Common myeloid progenitor, CD34-positive (primary cell): Measurements from ENCODE around the gene ARPP21.

Experiments used
- CTCF ChIA-PET: fragments of 350-600 bp; sonication (Branson Sonifier 250); formaldehyde crosslinking; loops from one replicate; lab custom pipeline; 2021; ENCODE audit warnings: antibody characterized with exemption; lab: Charles Lee
- POLR2A ChIA-PET: fragments of 350-600 bp; sonication (Branson Sonifier 250); formaldehyde crosslinking; loops from one replicate; lab custom pipeline; 2021; ENCODE audit warnings: antibody characterized with exemption; lab: Charles Lee
- DNase-seq, 3 donors: peaks; one replicate each; pipeline versions ENCODE4 v3.0.0 to v3.0.0-alpha.2; 2013
- H3K27ac ChIP-seq, 2 experiments: 1 replicate in 1 of 2; 2 replicates in 1 of 2; pipeline ENCODE4 v1.7.0; 2013; ENCODE audit warnings: inconsistent platforms in 2 of 2, low read length in 2 of 2, mild to moderate bottlenecking in 2 of 2, low read depth in 1 of 2, moderate library complexity in 1 of 2; ENCODE audit not compliant: severe bottlenecking in 2 of 2, insufficient read depth in 1 of 2, poor library complexity in 1 of 2
- H3K27me3 ChIP-seq, 5 experiments: replicated peaks in 2 of 5; 1 replicate in 3 of 5; 2 replicates in 2 of 5; pipeline versions ENCODE4 v1.6.1 to v1.7.0; 2013; ENCODE audit warnings: low read length in 4 of 5, mild to moderate bottlenecking in 2 of 5, moderate library complexity in 2 of 5, inconsistent platforms in 1 of 5; ENCODE audit not compliant: insufficient read depth in 5 of 5, control insufficient read depth in 4 of 5
- H3K36me3 ChIP-seq, 4 experiments: 1 replicate in 2 of 4; 2 replicates in 2 of 4; pipeline versions ENCODE4 v1.6.1 to v1.7.0; 2013; ENCODE audit warnings: low read length in 3 of 4, control low read depth in 1 of 4, mild to moderate bottlenecking in 1 of 4; ENCODE audit not compliant: control insufficient read depth in 4 of 4, insufficient read depth in 4 of 4
- H3K4me1 ChIP-seq, 4 experiments: 1 replicate in 3 of 4; 2 replicates in 1 of 4; pipeline versions ENCODE4 v1.6.1 to v1.7.1; 2013; ENCODE audit warnings: low read length in 3 of 4, mild to moderate bottlenecking in 3 of 4, control low read depth in 1 of 4, inconsistent platforms in 1 of 4, moderate library complexity in 1 of 4; ENCODE audit not compliant: control insufficient read depth in 4 of 4, insufficient read depth in 4 of 4; ENCODE audit errors: control extremely low read depth in 1 of 4
- H3K4me3 ChIP-seq, 7 experiments: 1 replicate in 4 of 7; 2 replicates in 3 of 7; pipeline versions ENCODE4 v1.5.1 to v1.7.0; 2013; ENCODE audit warnings: mild to moderate bottlenecking in 7 of 7, low read length in 6 of 7, moderate library complexity in 6 of 7, inconsistent platforms in 2 of 7, low read depth in 2 of 7, control low read depth in 1 of 7; ENCODE audit not compliant: insufficient read depth in 4 of 7, control insufficient read depth in 1 of 7; ENCODE audit errors: extremely low read depth in 1 of 7
- H3K9me3 ChIP-seq, 5 experiments: 1 replicate in 4 of 5; 2 replicates in 1 of 5; pipeline versions ENCODE4 v1.6.1 to v1.7.1; 2013; ENCODE audit warnings: low read length in 4 of 5, mild to moderate bottlenecking in 2 of 5, inconsistent platforms in 1 of 5, low read depth in 1 of 5, moderate library complexity in 1 of 5; ENCODE audit not compliant: control insufficient read depth in 4 of 5, insufficient read depth in 2 of 5; ENCODE audit errors: control extremely low read depth in 1 of 5
- WGBS: methylation state at CpG from one replicate; pipeline ENCODE4 v1.1.5; 2013; ENCODE audit not compliant: insufficient coverage; 5-methylcytosine and 5-hydroxymethylcytosine counted together

ARPP21 gene

GRCh38 chr3:35776346-35776745 is 137.0 kb downstream of the ARPP21 start:
- ChIA-PET CTCF (no interaction called here), POLR2A (no interaction called here)
- H3K4me1 ChIP-seq = no peaks in the 10 kb centered on the region
- peaks cover 0 to 5% (median 0%) of the 10 kb centered on the region in 5 experiments for H3K27me3 ChIP-seq
- H3K36me3 ChIP-seq = no peaks in the 10 kb centered on the region
- peaks cover 0 to 4% (median 0%) of the 10 kb centered on the region in 5 experiments for H3K9me3 ChIP-seq
- WGBS = 97% methylated on average over 2 of the region's 2 CpGs
- DNase-seq = no peak
- no peak overlapping the region for H3K27ac ChIP-seq
- H3K4me3 ChIP-seq = no peak overlapping the region

- no peak for DNase-seq
- H3K27me3 ChIP-seq = peaks cover 0 to 5% (median 0%) of the 10 kb centered on the region in 5 experiments
- H3K4me3 ChIP-seq = no peak overlapping the region
- WGBS = 88% methylated on average over 1 of the region's 2 CpGs
- H3K36me3 ChIP-seq = no peaks in the 10 kb centered on the region
- peaks cover 0 to 4% (median 0%) of the 10 kb centered on the region in 5 experiments for H3K9me3 ChIP-seq
- no peaks in the 10 kb centered on the region for H3K4me1 ChIP-seq
- ChIA-PET POLR2A (no interaction called here), CTCF (no interaction called here)
- no peak overlapping the region for H3K27ac ChIP-seq
Measured at GRCh38 chr3:35777065-35777464, 137.7 kb downstream of the ARPP21 start.

DNA sequence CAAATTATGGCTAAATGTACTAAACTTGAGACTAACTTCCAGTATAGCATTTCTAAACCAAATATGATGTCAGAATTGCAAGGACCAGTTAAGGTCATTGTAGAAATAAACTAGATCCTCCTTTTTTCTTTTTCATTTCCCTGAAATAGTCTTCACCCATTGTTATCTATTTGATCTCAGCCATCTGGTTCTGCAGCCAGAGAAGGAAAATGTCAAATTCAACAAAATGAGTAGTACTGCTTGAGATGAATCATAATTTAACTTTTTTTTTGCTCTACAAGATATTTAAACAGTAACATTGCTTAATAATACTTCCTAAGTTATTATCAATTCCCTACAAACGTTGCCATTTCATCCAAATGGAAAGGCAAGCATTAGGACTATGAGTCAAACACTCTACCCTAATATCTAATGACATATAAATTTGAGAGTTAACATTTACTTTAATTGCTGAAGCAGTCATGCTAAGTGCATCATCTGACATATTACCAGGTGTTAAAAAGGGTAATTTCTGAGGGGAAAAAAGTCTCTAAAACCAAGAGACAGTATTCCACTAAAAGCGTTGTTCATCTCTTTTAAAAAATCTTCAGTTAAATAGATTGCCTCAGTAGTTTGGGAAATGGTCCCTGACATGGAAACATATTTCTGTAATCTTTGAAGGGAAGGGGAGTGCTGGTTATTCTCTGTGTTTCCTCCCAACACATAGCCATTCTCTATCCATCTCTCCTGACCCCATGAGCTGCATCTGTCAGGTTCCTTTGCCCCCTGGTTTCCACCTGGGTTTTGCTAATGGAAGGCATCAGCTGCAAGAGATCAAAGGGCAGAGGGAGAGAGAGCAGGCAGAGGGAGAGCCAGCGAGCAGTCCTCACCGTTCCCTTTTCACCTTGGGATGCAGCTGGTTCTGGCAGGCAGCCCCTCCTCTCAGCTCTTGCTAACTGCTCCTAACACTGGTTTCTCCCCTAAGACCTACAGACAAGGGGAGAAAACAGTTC is 138.5 kb downstream of the ARPP21 start:
- no peak overlapping the region for H3K27ac ChIP-seq
- no peak overlapping the region for H3K4me3 ChIP-seq
- H3K36me3 ChIP-seq = no peaks in the 10 kb centered on the region
- peaks cover 0 to 4% (median 0%) of the 10 kb centered on the region in 5 experiments for H3K9me3 ChIP-seq
- ChIA-PET CTCF (no interaction called here), POLR2A (no interaction called here)
- peaks cover 0 to 5% (median 0%) of the 10 kb centered on the region in 5 experiments for H3K27me3 ChIP-seq
- DNase-seq = no peak
- WGBS = 68% methylated on average over 2 of the region's 4 CpGs
- H3K4me1 ChIP-seq = no peaks in the 10 kb centered on the region

DNA sequence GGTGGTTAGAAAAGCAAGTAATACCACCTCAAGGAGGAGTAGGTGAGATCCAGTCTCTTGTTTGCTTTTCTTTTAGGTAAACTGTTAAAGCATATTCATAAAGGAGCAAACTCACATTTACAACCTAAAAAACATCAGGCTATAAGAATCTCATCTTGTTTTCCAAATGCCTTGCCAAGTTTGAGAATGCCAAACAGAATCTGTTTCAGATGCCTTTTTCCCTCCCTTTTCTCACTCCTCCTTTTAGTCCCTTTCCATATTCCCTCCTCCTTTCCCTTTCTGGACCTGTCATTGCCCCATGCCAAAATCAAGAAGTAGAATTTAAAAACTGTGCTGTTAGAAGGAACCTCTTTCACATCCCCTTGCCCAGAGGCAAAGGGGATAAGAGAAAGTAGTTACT is 140.3 kb downstream of the ARPP21 start:
- H3K36me3 ChIP-seq = no peaks in the 10 kb centered on the region
- H3K4me1 ChIP-seq = no peaks in the 10 kb centered on the region
- peaks cover 0 to 5% (median 0%) of the 10 kb centered on the region in 5 experiments for H3K27me3 ChIP-seq
- POLR2A ChIA-PET = no interaction called here
- no peak for DNase-seq
- peaks cover 0 to 4% (median 0%) of the 10 kb centered on the region in 5 experiments for H3K9me3 ChIP-seq
- no peak overlapping the region for H3K27ac ChIP-seq
- CTCF ChIA-PET = no interaction called here
- no peak overlapping the region for H3K4me3 ChIP-seq

GRCh38 chr3:35780800-35781199 is 141.5 kb downstream of the ARPP21 start:
- POLR2A ChIA-PET = no interaction called here
- H3K27me3 ChIP-seq = peaks cover 0 to 5% (median 0%) of the 10 kb centered on the region in 5 experiments
- no peak overlapping the region for H3K4me3 ChIP-seq
- CTCF ChIA-PET = no interaction called here
- no peak overlapping the region for H3K27ac ChIP-seq
- H3K9me3 ChIP-seq = peaks cover 0 to 4% (median 0%) of the 10 kb centered on the region in 5 experiments
- peaks cover 0 to 2% (median 0%) of the 10 kb centered on the region in 4 experiments for H3K4me1 ChIP-seq
- no peaks in the 10 kb centered on the region for H3K36me3 ChIP-seq
- 63% methylated on average over 3 of the region's 3 CpGs for WGBS
- no peak for DNase-seq

- peaks cover 0 to under 1% (median 0%) of the 10 kb centered on the region in 5 experiments for H3K27me3 ChIP-seq
- CTCF ChIA-PET = no interaction called here
- peaks cover 0 to 2% (median 0%) of the 10 kb centered on the region in 4 experiments for H3K4me1 ChIP-seq
- no peak for DNase-seq
- POLR2A ChIA-PET = no interaction called here
- peaks cover 0 to 4% (median 0%) of the 10 kb centered on the region in 5 experiments for H3K9me3 ChIP-seq
- no peak overlapping the region for H3K4me3 ChIP-seq
- no peaks in the 10 kb centered on the region for H3K36me3 ChIP-seq
- no peak overlapping the region for H3K27ac ChIP-seq
Measured at GRCh38 chr3:35781558-35781957, 142.2 kb downstream of the ARPP21 start.

DNA sequence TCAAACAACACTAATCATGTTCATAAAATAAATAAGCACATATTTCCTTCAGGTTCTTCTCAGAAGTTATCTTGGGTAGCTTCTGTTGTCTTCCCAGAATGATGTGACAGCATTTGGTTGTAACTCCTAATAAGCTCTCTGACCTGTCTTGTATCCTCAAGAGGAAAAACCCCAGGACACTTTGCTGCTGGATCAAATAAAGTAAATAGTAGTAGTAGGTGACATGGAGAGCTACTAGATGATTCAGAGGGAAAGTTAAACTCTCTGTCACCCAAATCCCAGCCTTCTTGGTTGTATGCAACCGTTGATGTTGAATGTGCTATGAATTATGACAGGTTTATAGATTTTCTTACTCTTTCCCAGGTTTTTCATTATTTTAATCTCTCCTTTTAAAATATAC is 143.0 kb downstream of the ARPP21 start:
- Histone ChIP-seq H3K9me3 (peaks cover 0 to 4% (median 0%) of the 10 kb centered on the region in 5 experiments), H3K27ac (no peak overlapping the region), H3K4me1 (peaks cover 0 to 2% (median 0%) of the 10 kb centered on the region in 4 experiments), H3K4me3 (no peak overlapping the region), H3K36me3 (no peaks in the 10 kb centered on the region), H3K27me3 (no peaks in the 10 kb centered on the region)
- no CpG with 5 or more reads among the region's 1 CpG for WGBS
- POLR2A ChIA-PET = no interaction called here
- no peak for DNase-seq
- CTCF ChIA-PET = no interaction called here
